OCI-LY3 (cell line): ENCODE measurements around the gene SNX30.

Experiments used
- EZH2phosphoT487 ChIP-seq: fragments of 200-600 bp; shearing (Covaris generic); IDR thresholded peaks from 2 replicates; pipeline ENCODE4 v1.6.1; 2018; ENCODE audit warnings: antibody characterized with exemption, mixed run types, low read depth
- TF ChIP-seq, protein P1 (sequence below): fragments of 200-600, 300-600 bp; sonication (generic); IDR thresholded peaks from 2 replicates; pipeline ENCODE4 v1.5.1; 2014; ENCODE audit warnings: antibody characterized with exemption, low read length, low read depth

DNA sequence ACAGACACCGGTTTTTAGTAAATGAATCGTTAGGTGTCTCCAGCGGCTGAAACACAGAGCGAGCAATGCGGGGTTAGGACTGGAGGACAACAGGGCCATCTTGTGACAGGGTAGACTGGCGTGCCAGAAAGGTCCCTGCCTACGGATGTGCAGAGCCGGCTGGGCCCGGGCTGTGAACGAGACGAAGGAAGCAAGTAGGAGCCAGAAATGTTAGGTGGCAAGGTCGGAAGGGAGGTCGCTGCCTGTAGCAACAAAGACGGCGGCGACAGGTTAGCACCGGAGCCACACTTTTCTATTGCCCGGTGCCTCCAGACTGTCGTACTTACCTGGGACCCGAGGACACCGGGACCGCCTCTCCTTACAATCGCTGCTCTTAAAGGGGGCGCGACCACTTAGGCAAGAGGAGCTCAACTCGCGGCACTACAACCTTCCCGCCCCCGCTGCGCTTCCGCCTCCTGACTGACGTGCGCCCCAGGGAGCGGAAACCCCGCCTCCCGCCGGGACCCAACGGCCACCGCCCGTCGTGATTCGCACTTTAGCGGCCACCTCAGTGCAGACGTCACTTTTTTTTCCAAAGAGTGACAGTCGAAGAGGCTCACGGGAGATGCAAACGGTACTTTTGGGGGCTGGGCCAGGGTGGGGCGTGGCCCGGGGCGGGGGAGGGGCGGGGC, 32.8 kb upstream of the SNX30 start, which contains the start of gene INIP:
- no peak for TF ChIP-seq EZH2phosphoT487
- TF ChIP-seq, protein P1, sequence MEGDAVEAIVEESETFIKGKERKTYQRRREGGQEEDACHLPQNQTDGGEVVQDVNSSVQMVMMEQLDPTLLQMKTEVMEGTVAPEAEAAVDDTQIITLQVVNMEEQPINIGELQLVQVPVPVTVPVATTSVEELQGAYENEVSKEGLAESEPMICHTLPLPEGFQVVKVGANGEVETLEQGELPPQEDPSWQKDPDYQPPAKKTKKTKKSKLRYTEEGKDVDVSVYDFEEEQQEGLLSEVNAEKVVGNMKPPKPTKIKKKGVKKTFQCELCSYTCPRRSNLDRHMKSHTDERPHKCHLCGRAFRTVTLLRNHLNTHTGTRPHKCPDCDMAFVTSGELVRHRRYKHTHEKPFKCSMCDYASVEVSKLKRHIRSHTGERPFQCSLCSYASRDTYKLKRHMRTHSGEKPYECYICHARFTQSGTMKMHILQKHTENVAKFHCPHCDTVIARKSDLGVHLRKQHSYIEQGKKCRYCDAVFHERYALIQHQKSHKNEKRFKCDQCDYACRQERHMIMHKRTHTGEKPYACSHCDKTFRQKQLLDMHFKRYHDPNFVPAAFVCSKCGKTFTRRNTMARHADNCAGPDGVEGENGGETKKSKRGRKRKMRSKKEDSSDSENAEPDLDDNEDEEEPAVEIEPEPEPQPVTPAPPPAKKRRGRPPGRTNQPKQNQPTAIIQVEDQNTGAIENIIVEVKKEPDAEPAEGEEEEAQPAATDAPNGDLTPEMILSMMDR = peak; percentile 46
